Measurements from ENCODE around the gene TSPAN5.

Gene TSPAN5

GRCh38 chr4:98671131-98671530 lies 12.7 kb upstream of the TSPAN5 start:
- Histone ChIP-seq H3K9ac (ENCODE audit: low read depth, low read length, poor library complexity, severe bottlenecking) (no peak overlapping the region), H3K9me3 (ENCODE audit: insufficient read depth, low read depth, low read length) (no peaks in the 10 kb centered on the region), H3K4me1 (ENCODE audit: insufficient read depth, low read length, poor library complexity, severe bottlenecking) (no peaks in the 10 kb centered on the region), H3F3A (ENCODE audit: low read depth) (no peaks in the 10 kb centered on the region), H3K27me3 (ENCODE audit: insufficient read depth, low read length, poor library complexity, severe bottlenecking) (no peaks in the 10 kb centered on the region), H3K9me2 (replicated peaks; ENCODE audit: low read depth, low read length) (no peaks in the 10 kb centered on the region), H3K36me3 (ENCODE audit: insufficient read depth, low read length) (no peaks in the 10 kb centered on the region), H3K79me2 (ENCODE audit: insufficient read depth, low read length) (no peaks in the 10 kb centered on the region), H3K4me3 (ENCODE audit: low read length, poor library complexity, severe bottlenecking) (no peak overlapping the region), H3K4me2 (ENCODE audit: low read depth, low read length, poor library complexity, severe bottlenecking) (no peak overlapping the region), H2AFZ (ENCODE audit: low read length) (no peak overlapping the region), H4K20me1 (ENCODE audit: insufficient read depth, low read length, poor library complexity, severe bottlenecking) (no peaks in the 10 kb centered on the region)
- TF ChIP-seq, protein P1, sequence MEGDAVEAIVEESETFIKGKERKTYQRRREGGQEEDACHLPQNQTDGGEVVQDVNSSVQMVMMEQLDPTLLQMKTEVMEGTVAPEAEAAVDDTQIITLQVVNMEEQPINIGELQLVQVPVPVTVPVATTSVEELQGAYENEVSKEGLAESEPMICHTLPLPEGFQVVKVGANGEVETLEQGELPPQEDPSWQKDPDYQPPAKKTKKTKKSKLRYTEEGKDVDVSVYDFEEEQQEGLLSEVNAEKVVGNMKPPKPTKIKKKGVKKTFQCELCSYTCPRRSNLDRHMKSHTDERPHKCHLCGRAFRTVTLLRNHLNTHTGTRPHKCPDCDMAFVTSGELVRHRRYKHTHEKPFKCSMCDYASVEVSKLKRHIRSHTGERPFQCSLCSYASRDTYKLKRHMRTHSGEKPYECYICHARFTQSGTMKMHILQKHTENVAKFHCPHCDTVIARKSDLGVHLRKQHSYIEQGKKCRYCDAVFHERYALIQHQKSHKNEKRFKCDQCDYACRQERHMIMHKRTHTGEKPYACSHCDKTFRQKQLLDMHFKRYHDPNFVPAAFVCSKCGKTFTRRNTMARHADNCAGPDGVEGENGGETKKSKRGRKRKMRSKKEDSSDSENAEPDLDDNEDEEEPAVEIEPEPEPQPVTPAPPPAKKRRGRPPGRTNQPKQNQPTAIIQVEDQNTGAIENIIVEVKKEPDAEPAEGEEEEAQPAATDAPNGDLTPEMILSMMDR (conservative IDR thresholded peaks at IDR 0.05; ENCODE audit: low read length): no peak
- TF ChIP-seq EZH2phosphoT487 (IDR thresholded peaks at IDR 0.05; ENCODE audit: borderline replicate concordance): no peak

DNA sequence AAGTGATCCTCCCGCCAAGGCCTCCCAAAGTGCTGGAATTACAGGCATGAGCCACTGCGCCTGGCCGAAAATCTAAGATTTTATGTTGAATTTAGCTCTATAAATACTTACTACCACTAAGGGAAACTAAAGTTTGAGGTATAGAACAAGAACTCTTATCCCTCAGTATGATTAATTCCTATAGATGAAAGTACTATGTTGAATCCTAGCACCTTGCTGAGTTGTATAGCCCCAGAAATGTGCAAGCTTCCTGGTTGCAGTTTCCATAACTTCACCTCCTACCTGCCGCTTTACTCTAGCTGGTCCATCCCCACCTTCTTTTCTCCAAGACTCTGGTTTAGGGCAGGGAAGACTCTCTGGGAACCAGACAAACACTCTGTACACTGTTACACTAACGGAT lies 11.8 kb upstream of the TSPAN5 start:
- no peaks in the 10 kb centered on the region for H3K36me3 ChIP-seq (ENCODE audit: insufficient read depth, low read length)
- no peaks in the 10 kb centered on the region for H3K79me2 ChIP-seq (ENCODE audit: insufficient read depth, low read length)
- no peaks in the 10 kb centered on the region for H3K9me2 ChIP-seq (replicated peaks; ENCODE audit: low read depth, low read length)
- no peak overlapping the region for H3K9ac ChIP-seq (ENCODE audit: low read depth, low read length, poor library complexity, severe bottlenecking)
- H4K20me1 ChIP-seq (ENCODE audit: insufficient read depth, low read length, poor library complexity, severe bottlenecking): no peaks in the 10 kb centered on the region
- H2AFZ ChIP-seq (ENCODE audit: low read length): no peak overlapping the region
- no peaks in the 10 kb centered on the region for H3F3A ChIP-seq (ENCODE audit: low read depth)
- H3K4me2 ChIP-seq (ENCODE audit: low read depth, low read length, poor library complexity, severe bottlenecking): no peak overlapping the region
- TF ChIP-seq, protein P1 (conservative IDR thresholded peaks at IDR 0.05; ENCODE audit: low read length): no peak
- TF ChIP-seq EZH2phosphoT487 (IDR thresholded peaks at IDR 0.05; ENCODE audit: borderline replicate concordance): no peak
- no peaks in the 10 kb centered on the region for H3K27me3 ChIP-seq (ENCODE audit: insufficient read depth, low read length, poor library complexity, severe bottlenecking)
- H3K4me3 ChIP-seq (ENCODE audit: low read length, poor library complexity, severe bottlenecking): no peak overlapping the region
- no peaks in the 10 kb centered on the region for H3K4me1 ChIP-seq (ENCODE audit: insufficient read depth, low read length, poor library complexity, severe bottlenecking)
- H3K9me3 ChIP-seq (ENCODE audit: insufficient read depth, low read depth, low read length): peaks cover 2% of the 10 kb centered on the region; the same call in 1 of the 2 replicates

- no peak overlapping the region for H2AFZ ChIP-seq (ENCODE audit: low read length)
- H3K36me3 ChIP-seq (ENCODE audit: insufficient read depth, low read length): no peaks in the 10 kb centered on the region
- no peaks in the 10 kb centered on the region for H3K4me1 ChIP-seq (ENCODE audit: insufficient read depth, low read length, poor library complexity, severe bottlenecking)
- H3K9ac ChIP-seq (ENCODE audit: low read depth, low read length, poor library complexity, severe bottlenecking): no peak overlapping the region
- TF ChIP-seq, protein P1 (conservative IDR thresholded peaks at IDR 0.05; ENCODE audit: low read length): no peak
- no peak for TF ChIP-seq EZH2phosphoT487 (IDR thresholded peaks at IDR 0.05; ENCODE audit: borderline replicate concordance)
- H3K79me2 ChIP-seq (ENCODE audit: insufficient read depth, low read length): no peaks in the 10 kb centered on the region
- H3K9me3 ChIP-seq (ENCODE audit: insufficient read depth, low read depth, low read length): peaks cover 8% of the 10 kb centered on the region; the same call in 1 of the 2 replicates
- no peaks in the 10 kb centered on the region for H3K27me3 ChIP-seq (ENCODE audit: insufficient read depth, low read length, poor library complexity, severe bottlenecking)
- H3K4me3 ChIP-seq (ENCODE audit: low read length, poor library complexity, severe bottlenecking): no peak overlapping the region
- no peaks in the 10 kb centered on the region for H3K9me2 ChIP-seq (replicated peaks; ENCODE audit: low read depth, low read length)
- H3F3A ChIP-seq (ENCODE audit: low read depth): no peaks in the 10 kb centered on the region
- H3K4me2 ChIP-seq (ENCODE audit: low read depth, low read length, poor library complexity, severe bottlenecking): no peak overlapping the region
- H4K20me1 ChIP-seq (ENCODE audit: insufficient read depth, low read length, poor library complexity, severe bottlenecking): no peaks in the 10 kb centered on the region
Observed at GRCh38 chr4:98669577-98669976, 11.2 kb upstream of the TSPAN5 start.
